ENCODE data around the gene RASA3.
A peak's percentile ranks its signal among the peaks of the same experiment; 100 is the strongest.
"Not testable (repeated sequence)": the region's sequence is repeated elsewhere in the genome, so short reads cannot be mapped to it uniquely, and the experiment has no call there.

The RASA3 gene

DNA sequence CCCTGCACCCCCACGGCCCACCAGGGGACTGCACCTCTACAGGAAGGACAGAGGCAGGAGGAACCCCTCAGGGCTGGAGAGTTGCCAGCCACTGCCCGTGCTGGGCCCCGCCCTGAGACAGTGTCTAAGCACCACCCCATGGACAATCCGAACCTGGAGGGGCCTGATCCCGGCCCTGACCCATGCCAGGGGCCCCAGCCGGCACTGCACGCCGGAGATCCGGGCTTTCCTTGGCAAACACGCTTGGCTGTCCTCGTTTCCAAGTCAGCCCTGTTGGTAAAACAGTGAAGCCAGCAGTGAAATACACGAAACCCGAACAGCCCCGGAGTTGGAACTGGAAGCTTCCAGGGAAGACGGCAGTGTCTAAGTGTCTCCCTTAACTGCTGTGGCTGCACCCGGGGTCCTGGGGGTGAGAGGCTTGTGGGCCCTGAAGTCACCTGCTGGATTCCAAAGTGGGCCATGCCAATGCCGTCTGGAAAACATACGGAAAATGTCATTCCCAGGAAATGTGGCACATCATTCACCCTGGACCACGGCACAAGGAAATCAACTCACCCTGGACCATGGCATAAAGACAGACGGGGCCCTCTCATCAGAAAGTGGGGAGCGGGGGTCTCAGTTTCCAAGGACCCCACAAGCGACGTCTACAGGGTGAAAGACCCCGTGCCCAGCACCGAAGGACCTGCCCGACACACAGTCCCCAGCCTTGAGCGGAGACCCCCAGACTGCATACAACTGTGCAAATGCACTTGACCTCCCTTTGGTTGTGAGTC lies 30.9 kb downstream of the RASA3 start:
- DNase-seq (ENCODE audit: low read depth): no peak

DNA sequence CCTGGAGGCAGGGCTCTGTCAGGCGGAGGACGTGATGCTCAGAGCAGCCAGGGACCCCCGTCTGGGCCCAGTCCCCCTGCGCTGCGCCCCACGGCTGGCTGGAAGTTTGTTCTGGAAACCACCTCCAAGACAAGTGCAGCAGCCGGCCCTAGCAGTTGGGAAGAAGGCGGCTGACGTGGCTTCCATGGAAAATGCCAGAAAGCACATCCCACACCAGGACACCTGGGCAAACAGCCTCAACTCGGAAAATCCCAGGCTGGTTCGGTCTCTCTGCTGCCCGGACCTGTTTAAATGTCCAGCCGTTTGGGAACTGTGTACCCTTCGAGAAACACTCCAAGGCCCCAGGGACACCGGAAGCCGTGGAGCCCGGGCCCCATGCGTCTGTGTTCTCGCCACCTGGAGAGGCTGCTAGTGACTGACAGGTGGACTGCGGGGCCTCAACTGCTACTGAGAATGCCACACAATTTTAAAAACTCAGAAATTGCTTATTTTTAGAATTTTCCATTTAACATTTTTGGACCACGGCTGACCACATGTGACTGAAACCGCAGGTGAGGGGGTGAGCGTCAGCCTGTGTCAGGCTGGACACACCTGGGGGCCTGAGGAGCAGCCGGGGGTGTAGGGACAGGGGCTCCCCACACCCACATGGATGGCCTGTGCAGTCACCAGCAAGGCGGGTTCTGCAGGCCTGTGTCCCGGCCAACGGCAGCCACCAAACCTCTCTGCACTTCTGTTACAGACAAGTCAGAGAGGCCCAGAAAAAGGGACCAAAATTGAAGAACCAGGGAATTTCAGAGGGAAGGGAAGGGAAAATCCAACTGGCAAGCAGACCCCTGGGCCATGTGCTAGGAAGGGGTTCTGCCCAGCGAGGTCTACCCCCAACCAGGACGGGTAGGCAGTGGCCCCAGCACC lies 31.7 kb downstream of the RASA3 start:
- DNase-seq (ENCODE audit: low read depth): no peak

- no peak for DNase-seq (ENCODE audit: low read depth)
These were observed 32.4 kb downstream of the RASA3 start for GRCh38 chr13:114099918-114100445.

GRCh38 chr13:114099191-114099590 lies 33.2 kb downstream of the RASA3 start:
- peak; percentile 51 for DNase-seq (ENCODE audit: low read depth)

- DNase-seq (ENCODE audit: low read depth): not testable (repeated sequence)
These were observed 33.8 kb downstream of the RASA3 start for GRCh38 chr13:114098689-114099056.

- DNase-seq (ENCODE audit: low read depth): no peak
These were observed 34.3 kb downstream of the RASA3 start for GRCh38 chr13:114097893-114098688.

- DNase-seq (ENCODE audit: low read depth): no peak
These were observed 35.1 kb downstream of the RASA3 start for GRCh38 chr13:114097212-114097892.

DNA sequence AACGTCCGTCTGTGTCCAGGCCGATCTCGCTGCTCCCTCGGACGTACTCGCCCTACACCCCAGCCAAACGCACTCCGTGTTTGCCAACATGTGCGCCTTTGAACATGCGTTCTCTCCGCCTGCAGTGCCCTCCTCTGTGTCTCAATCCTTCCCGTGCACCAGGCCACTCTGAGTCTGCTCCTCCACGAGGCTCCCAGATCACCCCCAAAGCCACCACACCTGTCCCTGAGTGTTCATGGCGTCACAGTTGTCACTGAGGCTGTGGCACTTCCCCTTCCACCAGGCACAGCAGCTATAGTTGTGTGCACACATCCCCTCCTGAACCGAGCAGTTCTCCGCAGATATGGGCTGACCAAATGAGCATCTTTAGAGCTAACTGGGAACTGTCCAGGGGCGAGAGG lies 35.6 kb downstream of the RASA3 start:
- DNase-seq (ENCODE audit: low read depth): no peak

DNA sequence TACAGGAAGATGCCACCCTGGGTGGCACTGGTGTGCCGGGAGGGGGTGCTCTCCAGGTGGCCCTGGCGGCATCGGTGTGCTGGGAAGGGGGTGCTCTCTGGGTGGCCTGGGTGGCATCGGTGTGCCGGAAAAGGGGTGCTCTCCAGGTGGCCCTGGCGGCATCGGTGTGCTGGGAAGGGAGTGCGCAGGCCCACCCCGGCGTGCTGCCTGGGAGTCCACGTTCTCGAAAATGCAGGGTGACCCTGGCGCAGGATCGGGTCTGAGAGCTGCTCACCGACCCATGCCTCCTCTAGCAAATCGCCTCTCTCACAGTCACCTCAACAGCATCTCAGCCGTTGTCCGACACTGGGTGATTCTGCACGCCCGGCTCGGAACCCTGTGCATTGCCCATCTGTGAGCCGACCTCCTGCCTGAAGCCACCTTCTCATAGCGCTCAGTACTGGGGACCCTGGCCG lies 36.4 kb downstream of the RASA3 start:
- no peak for DNase-seq (ENCODE audit: low read depth)

DNA sequence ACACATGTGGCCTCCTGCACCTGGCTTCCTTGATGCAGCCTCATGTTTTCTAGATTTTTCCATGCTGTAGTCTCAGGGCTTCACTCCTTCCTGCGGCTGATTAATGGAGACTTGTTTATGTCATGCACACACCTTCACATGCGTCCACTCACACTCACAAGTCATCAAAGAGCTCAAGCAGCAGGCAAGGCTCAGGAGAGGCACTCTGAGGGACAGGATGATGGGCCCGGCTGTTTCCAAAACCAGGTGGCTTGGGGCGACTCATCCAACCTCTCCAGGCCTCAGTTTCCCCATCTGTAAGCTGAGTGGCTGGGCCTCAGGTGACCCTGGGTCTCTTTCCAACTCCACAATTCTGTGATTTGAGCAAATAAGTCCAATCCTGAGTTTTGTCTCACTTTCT lies 36.9 kb downstream of the RASA3 start:
- DNase-seq (ENCODE audit: low read depth): no peak

GRCh38 chr13:114093118-114093517 lies 39.3 kb downstream of the RASA3 start:
- DNase-seq (ENCODE audit: low read depth): no peak

GRCh38 chr13:114092468-114092867 lies 40.0 kb downstream of the RASA3 start:
- no peak for DNase-seq (ENCODE audit: low read depth)

DNA sequence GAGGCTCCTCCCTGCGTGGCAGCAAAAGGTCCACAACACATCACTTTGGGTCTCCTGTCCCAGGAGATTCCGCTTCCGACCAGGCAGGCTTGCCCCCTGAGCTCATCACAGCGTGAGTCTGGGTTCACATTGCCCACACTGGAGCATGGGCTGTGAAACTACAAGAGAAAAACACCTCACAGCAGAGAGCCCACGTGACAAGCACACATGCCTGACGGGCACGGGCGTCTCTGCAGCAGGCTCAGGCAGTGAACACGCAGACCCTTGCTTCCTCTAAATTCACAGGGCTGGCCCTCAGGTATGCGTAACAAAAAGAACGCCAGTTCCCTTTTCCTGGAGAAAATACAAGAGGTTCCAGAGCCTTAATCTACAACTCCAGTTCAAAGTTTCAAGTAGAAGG lies 41.9 kb downstream of the RASA3 start:
- no peak for DNase-seq (ENCODE audit: low read depth)

GRCh38 chr13:114089751-114090400 lies 42.5 kb downstream of the RASA3 start:
- no peak for DNase-seq (ENCODE audit: low read depth)

GRCh38 chr13:114089341-114089740 lies 43.1 kb downstream of the RASA3 start:
- no peak for DNase-seq (ENCODE audit: low read depth)

DNA sequence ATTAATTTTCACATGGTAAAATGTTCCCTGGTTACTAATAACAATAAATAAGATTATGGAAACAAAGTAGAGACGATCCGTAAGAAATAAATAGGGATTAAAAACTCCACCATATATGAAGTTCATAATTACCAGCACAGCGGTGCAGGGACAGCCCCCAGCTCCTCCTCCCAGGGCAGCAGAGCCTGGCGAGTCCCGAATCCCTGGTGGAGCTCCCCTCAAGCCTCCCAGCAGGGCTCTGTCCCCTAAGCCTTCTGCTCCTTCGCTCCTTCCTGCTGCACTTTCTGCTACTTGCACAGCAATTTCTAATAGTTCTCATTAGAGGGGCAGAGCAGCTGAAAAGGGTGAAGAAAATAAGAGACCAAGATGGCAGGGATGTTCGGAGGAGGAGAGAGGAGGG lies 43.6 kb downstream of the RASA3 start:
- DNase-seq (ENCODE audit: low read depth): no peak

GRCh38 chr13:114088234-114088633 lies 44.2 kb downstream of the RASA3 start:
- DNase-seq (ENCODE audit: low read depth): no peak

- DNase-seq (ENCODE audit: low read depth): no peak
These were observed 45.0 kb downstream of the RASA3 start for GRCh38 chr13:114087430-114087829.

- DNase-seq (ENCODE audit: low read depth): no peak
These were observed 49.4 kb downstream of the RASA3 start for GRCh38 chr13:114082849-114083645.

All from HS-27A (cell line).